Measurements from ENCODE around the gene KLF15.

DNA sequence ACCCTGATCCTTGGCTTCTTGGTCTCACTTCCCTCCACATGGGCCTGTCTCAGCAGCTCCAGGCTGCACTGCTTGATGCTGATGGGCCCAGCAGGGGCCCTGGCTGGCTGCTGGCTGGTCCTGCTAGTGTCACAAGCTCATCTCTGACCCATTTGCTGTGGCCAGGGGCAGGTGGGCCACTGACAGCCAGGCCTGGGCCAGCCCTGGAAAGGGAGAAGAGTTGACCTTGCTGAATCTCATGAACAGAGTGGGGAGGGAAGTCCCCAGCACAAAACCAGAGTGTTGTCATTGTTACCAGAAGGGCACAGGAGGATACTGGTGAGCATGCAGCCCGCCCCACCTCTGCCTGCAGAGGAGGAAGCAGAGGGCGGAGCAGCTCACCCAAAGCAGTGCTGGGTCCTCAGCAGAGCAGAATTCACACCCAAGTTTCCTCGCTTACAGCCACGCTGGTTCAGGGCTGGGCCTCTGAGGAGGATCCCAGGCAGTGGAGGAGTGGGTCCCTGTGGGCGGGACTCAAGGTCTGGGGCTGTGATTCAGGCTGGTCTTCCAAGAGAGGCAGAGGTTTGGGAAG is 7.6 kb upstream of the KLF15 start:
- TF ChIP-seq POLR2A (IDR thresholded peaks at IDR 0.05; ENCODE audit: low read depth, low read length), result no peak
- TF ChIP-seq POLR2AphosphoS5 (IDR thresholded peaks at IDR 0.05; ENCODE audit: low read depth, low read length), result no peak
